Adrenal gland (tissue), 5 donors: ENCODE results near the gene GLIPR2.

Source experiments
- POLR2A ChIP-seq, 2 donors: fragments of 450-650 bp; IDR thresholded peaks; one replicate each; pipeline ENCODE4 v1.6.1; 2017; ENCODE audit warnings: antibody characterized with exemption in 2 of 2, mild to moderate bottlenecking in 2 of 2, moderate library complexity in 1 of 2
- TF ChIP-seq, protein P1 (sequence below), 6 experiments: fragments of 450-650 bp in 4 of 6; fragments of 200-600 bp in 2 of 6; sonication (generic) in 1 of 6; IDR thresholded peaks; 1 replicate in 5 of 6; 2 replicates in 1 of 6; pipeline versions ENCODE4 v1.5.1 to v1.8.0; 2016 to 2021; ENCODE audit warnings: antibody characterized with exemption in 6 of 6, mild to moderate bottlenecking in 2 of 6, moderate library complexity in 1 of 6
- donor health status: DM: no; HTN: no; CAD: no.

DNA sequence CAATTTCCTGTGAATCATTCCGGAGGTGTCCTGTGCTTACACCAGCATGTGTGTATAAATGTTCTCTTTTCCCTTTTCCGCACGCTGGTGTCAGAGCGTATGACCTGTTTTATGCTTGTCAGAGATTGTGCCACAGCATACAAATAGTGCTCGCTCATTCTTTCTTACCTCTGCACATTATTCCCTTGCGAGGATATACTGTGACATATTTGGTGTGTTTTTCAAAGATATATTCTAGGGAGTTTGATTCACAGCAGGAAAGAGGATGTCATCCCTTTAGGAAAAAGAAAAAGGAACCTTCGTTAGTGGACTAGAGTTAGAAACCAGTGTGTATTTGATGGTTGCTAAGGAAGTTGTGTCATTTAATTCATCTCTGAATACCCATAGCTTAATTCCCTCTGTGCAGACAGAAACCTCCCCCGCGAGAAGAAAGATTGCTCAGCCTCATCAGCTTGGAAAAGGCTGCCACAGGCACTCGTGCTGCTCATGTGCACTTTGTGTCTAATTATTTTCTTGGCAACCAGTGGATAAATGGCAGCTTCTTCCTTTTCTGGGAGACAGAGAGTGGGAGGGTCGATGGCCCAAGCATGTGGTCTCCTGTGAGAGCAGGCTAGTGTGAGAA is 17.9 kb downstream of the GLIPR2 start:
- TF ChIP-seq POLR2A (IDR thresholded peaks at IDR 0.05): no peak
- TF ChIP-seq, protein P1, sequence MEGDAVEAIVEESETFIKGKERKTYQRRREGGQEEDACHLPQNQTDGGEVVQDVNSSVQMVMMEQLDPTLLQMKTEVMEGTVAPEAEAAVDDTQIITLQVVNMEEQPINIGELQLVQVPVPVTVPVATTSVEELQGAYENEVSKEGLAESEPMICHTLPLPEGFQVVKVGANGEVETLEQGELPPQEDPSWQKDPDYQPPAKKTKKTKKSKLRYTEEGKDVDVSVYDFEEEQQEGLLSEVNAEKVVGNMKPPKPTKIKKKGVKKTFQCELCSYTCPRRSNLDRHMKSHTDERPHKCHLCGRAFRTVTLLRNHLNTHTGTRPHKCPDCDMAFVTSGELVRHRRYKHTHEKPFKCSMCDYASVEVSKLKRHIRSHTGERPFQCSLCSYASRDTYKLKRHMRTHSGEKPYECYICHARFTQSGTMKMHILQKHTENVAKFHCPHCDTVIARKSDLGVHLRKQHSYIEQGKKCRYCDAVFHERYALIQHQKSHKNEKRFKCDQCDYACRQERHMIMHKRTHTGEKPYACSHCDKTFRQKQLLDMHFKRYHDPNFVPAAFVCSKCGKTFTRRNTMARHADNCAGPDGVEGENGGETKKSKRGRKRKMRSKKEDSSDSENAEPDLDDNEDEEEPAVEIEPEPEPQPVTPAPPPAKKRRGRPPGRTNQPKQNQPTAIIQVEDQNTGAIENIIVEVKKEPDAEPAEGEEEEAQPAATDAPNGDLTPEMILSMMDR (IDR thresholded peaks at IDR 0.05): no peak
